Measurements from ENCODE around the gene GRIPAP1. TPM values are rescaled to one million over a fixed set of nuclear protein-coding genes. Genes with fewer than 3 reads are reported as not detected.

GRIPAP1 gene
- total RNA-seq, 1 donor, result 11.9 TPM

DNA sequence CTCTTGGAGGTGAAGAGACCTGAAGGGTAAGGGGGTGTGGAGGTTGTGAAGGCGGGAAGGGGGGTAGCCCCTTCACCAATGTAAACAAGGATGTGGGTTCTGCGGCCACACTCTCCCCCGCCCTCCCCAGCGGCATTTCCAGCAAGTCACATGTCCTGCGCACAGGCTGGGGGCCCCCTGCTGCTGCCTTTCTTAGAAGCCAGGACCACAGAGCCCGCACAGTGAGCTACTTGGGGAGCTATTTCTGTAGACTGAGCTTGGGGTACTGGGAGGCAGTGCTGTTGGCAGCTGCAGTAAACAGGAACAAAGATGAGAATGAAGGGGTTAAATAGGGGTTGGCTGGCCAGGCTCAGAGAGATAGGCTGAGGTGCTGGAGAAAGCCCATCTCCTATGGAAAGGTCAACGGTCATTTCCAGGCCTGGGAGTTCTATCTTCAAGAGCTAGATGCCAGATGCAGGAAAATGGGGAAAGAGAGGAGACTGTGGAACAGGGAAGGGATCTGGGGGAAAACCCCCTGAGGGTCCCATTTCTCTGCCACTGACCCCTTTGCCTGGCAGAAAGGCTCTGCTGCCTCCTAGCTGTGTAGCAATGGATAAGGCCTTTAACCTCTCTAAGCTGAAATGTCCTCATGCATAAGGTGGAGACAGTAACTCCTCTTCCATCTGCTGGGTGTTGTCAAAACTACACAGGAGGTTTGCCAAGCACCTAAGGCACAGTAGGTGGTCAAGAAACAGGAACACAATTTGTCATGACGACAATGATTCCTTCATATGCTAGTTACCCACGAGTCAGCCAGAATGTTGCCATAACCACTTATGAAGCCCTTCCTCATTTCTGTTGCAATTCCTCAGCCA is 64.8 kb downstream of the GRIPAP1 start:
- no peak for DNase-seq (ENCODE audit: low read depth)
- no peak overlapping the region for H3K4me3 ChIP-seq (ENCODE audit: low read depth, low read length)
- TF ChIP-seq CTCF (IDR thresholded peaks at IDR 0.05; ENCODE audit: insufficient read depth, low read length), result no peak

- no peak overlapping the region for H3K4me3 ChIP-seq (ENCODE audit: low read depth, low read length)
- DNase-seq (ENCODE audit: low read depth), result no peak
- TF ChIP-seq CTCF (IDR thresholded peaks at IDR 0.05; ENCODE audit: insufficient read depth, low read length), result no peak
Observed at GRCh38 chrX:48936429-48937053, 65.5 kb downstream of the GRIPAP1 start.

GRCh38 chrX:48935301-48935670 is 66.8 kb downstream of the GRIPAP1 start:
- DNase-seq (ENCODE audit: low read depth), result no peak
- H3K4me3 ChIP-seq (ENCODE audit: low read depth, low read length), result no peak overlapping the region
- no peak for TF ChIP-seq CTCF (IDR thresholded peaks at IDR 0.05; ENCODE audit: insufficient read depth, low read length)

DNA sequence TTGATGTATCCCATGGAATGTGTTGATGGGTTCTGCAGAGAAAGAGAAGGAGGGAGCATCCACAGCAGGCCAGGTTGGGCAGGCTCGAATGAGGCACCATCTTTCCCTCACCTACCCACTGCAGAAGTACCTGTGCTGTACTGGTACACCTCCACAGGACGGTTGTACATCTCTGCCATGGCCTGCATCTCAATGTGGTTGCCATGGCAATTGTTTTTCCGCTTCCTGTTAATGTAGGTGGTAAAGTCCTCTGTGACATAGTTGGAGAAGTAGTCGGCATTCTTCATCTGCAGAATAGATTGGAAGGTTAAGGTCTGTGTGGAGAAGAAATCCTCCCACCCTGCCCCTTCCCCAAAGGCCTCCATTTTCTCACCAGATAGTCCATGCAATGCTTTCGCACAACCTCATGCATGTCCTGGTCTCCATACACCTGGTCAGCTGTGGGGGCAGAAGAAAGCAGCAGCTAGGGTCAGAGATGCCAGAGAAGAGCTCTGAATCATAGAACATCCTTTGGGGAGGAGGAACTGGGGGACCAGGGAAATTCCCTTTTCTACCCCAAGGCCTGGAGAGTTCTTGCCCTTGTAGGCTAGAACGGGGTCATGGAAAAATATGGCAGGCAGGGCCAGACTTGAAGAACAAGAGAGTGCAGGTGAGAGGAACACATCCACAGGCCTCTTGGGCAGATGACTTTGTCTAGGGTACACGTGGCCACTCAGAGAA is 67.3 kb downstream of the GRIPAP1 start:
- H3K4me3 ChIP-seq (ENCODE audit: low read depth, low read length), result no peak overlapping the region
- TF ChIP-seq CTCF (IDR thresholded peaks at IDR 0.05; ENCODE audit: insufficient read depth, low read length), result no peak
- DNase-seq (ENCODE audit: low read depth), result no peak

GRCh38 chrX:48933757-48934156 is 68.3 kb downstream of the GRIPAP1 start:
- DNase-seq (ENCODE audit: low read depth), result no peak
- no peak overlapping the region for H3K4me3 ChIP-seq (ENCODE audit: low read depth, low read length)
- TF ChIP-seq CTCF (IDR thresholded peaks at IDR 0.05; ENCODE audit: insufficient read depth, low read length), result no peak

GRCh38 chrX:48927736-48928382 is 74.2 kb downstream of the GRIPAP1 start:
- no peak for DNase-seq (ENCODE audit: low read depth)
- TF ChIP-seq CTCF (IDR thresholded peaks at IDR 0.05; ENCODE audit: insufficient read depth, low read length), result no peak

More at GRCh38 chrX:48927736-48928382, 74.2 kb downstream of the GRIPAP1 start:
- no peak overlapping the region for H3K4me3 ChIP-seq (ENCODE audit: low read depth, low read length)
